Calu3 (cell line): Measurements from ENCODE around the gene RNU11. TPM values are rescaled to one million over a fixed set of nuclear protein-coding genes. Genes with fewer than 3 reads are reported as not detected.

Experiments used
- BruUV-seq: library from RNA; stranded (reverse); fragments of 400-500 nt; replicated peaks from 2 replicates; lab custom pipeline; 2021; lab: Mats Ljungman, UMichigan
- CTCF ChIA-PET: fragments of 300-600 bp; sonication (Branson Sonifier 250); formaldehyde crosslinking; loops from one replicate; lab custom pipeline; 2022; ENCODE audit warnings: antibody characterized with exemption; lab: Charles Lee
- DNase-seq: peaks from one replicate; pipeline ENCODE4 v3.0.0; 2022
- H3K27ac Mint-ChIP-seq: one replicate; pipeline ENCODE4 v1.8.0; 2022; ENCODE audit warnings: mixed read lengths; ENCODE audit not compliant: unreplicated experiment
- H3K27me3 Mint-ChIP-seq: one replicate; pipeline ENCODE4 v1.8.0; 2022; ENCODE audit warnings: mixed read lengths; ENCODE audit not compliant: unreplicated experiment
- H3K36me3 Mint-ChIP-seq: one replicate; pipeline ENCODE4 v1.8.0; 2022; ENCODE audit warnings: mild to moderate bottlenecking, moderate library complexity, mixed read lengths; ENCODE audit not compliant: insufficient read depth, unreplicated experiment
- H3K4me1 Mint-ChIP-seq: one replicate; pipeline ENCODE4 v1.8.0; 2022; ENCODE audit warnings: mild to moderate bottlenecking, low read depth, mixed read lengths; ENCODE audit not compliant: unreplicated experiment
- H3K4me3 Mint-ChIP-seq: one replicate; pipeline ENCODE4 v1.8.0; 2022; ENCODE audit warnings: mild to moderate bottlenecking, low read depth, moderate library complexity, mixed read lengths; ENCODE audit not compliant: unreplicated experiment
- H3K9me3 Mint-ChIP-seq: one replicate; pipeline ENCODE4 v1.8.0; 2022; ENCODE audit warnings: low read depth, mixed read lengths; ENCODE audit not compliant: unreplicated experiment
- intact Hi-C: fragments of 100-400 bp; cut with micrococcal nuclease; formaldehyde crosslinking; loops from one replicate; pipeline ENCODE4 v1.10.0; 2022; ENCODE audit not compliant: unreplicated experiment
- total RNA-seq: library from RNA; stranded (reverse); gene quantifications from 2 replicates; pipeline ENCODE4 v1.2.3, GENCODE V29; 2022
- TF ChIP-seq, protein P1 (sequence below): fragments of 200-600 bp; IDR thresholded peaks from one replicate; pipeline ENCODE4 v1.8.0; 2022; ENCODE audit warnings: antibody characterized with exemption; ENCODE audit not compliant: unreplicated experiment

Gene RNU11
- total RNA-seq, 1 experiment from 2014 or later = not detected

DNA sequence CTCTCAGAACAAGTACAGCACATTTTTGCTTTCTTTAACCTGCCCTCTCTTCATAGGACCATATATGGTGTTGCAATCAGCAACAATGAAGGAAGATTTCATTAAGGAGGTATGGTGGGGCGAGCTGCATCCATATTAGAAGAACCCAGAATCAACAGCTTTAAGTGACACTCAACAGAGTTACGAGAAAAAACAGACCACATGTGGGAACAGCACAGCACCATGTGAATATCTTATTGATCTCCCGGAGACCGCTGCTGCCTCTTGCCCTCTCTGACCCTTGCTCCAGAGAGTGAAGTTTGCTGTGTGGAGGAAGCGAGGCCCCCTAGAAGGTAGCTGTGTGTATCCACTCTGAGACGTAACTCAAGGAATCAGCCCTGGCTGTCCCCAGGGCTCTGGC, 43.4 kb upstream of the RNU11 start:
- BruUV-seq = no TSS peak
- CTCF ChIA-PET = interaction anchor here (0.6 kb wide), 1 partner anchor 22 kb away, joined by 3 read pairs; no protein-coding TSS in a partner anchor
- H3K4me3 Mint-ChIP-seq = no peak overlapping the region
- H3K36me3 Mint-ChIP-seq = peaks cover 33% of the 10 kb centered on the region
- H3K27ac Mint-ChIP-seq = no peak overlapping the region
- H3K9me3 Mint-ChIP-seq = no peaks in the 10 kb centered on the region
- TF ChIP-seq, protein P1, sequence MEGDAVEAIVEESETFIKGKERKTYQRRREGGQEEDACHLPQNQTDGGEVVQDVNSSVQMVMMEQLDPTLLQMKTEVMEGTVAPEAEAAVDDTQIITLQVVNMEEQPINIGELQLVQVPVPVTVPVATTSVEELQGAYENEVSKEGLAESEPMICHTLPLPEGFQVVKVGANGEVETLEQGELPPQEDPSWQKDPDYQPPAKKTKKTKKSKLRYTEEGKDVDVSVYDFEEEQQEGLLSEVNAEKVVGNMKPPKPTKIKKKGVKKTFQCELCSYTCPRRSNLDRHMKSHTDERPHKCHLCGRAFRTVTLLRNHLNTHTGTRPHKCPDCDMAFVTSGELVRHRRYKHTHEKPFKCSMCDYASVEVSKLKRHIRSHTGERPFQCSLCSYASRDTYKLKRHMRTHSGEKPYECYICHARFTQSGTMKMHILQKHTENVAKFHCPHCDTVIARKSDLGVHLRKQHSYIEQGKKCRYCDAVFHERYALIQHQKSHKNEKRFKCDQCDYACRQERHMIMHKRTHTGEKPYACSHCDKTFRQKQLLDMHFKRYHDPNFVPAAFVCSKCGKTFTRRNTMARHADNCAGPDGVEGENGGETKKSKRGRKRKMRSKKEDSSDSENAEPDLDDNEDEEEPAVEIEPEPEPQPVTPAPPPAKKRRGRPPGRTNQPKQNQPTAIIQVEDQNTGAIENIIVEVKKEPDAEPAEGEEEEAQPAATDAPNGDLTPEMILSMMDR = no peak
- H3K27me3 Mint-ChIP-seq = no peaks in the 10 kb centered on the region
- intact Hi-C loops = loop anchor here (5.0 to 10.0 kb wide), 2 partner anchors 198 to 230 kb away; no protein-coding TSS in a partner anchor
- peaks cover 14% of the 10 kb centered on the region for H3K4me1 Mint-ChIP-seq
- no peak for DNase-seq

DNA sequence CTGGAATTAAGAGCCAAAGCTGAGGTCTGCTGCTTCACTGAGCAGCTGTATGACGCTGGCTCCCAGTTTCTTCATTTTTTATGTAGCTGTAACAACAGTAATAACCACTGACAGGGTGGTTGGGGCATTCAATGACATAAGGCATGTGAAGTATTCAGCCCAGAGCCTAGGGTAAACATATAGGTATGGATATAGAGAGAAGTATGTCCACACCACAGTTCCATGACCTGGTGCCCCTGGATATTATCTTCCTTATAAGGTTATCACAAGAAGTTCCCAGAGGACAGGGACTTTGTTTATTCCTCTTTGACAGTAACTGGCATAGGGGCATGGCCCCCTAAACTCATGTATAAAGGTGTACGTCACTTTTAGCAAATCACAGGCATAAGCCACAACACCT, 41.6 kb upstream of the RNU11 start:
- CTCF ChIA-PET = no interaction called here
- H3K27ac Mint-ChIP-seq = no peak overlapping the region
- H3K36me3 Mint-ChIP-seq = peaks cover 28% of the 10 kb centered on the region
- H3K9me3 Mint-ChIP-seq = no peaks in the 10 kb centered on the region
- no TSS peak for BruUV-seq
- H3K4me3 Mint-ChIP-seq = no peak overlapping the region
- TF ChIP-seq, protein P1 = no peak
- intact Hi-C loops = loop anchor here (10.0 kb wide), 1 partner anchor 232 kb away; no protein-coding TSS in a partner anchor
- no peaks in the 10 kb centered on the region for H3K27me3 Mint-ChIP-seq
- DNase-seq = no peak
- peaks cover 7% of the 10 kb centered on the region for H3K4me1 Mint-ChIP-seq

DNA sequence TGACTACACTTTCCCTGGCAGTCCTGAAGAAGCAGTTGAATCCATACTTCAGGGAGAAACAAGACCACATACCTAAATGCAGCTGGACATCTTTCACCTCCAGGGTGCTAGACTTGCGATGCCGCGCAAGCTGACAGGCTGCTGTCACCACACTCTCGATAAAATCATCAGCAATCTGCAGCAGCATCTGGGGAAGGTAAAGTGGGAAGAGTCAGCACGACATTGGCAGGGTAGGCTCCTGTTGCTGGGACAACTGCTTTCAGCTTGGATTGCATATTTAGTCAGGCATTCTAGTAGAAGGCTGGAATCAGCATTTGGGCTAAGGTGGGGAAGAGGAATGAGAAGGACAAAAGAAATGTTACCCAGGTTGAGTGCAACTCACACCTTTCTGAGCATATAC, 35.2 kb upstream of the RNU11 start:
- no peaks in the 10 kb centered on the region for H3K4me1 Mint-ChIP-seq
- H3K27ac Mint-ChIP-seq = no peak overlapping the region
- H3K27me3 Mint-ChIP-seq = no peaks in the 10 kb centered on the region
- H3K9me3 Mint-ChIP-seq = no peaks in the 10 kb centered on the region
- CTCF ChIA-PET = no interaction called here
- TF ChIP-seq, protein P1 = no peak
- H3K36me3 Mint-ChIP-seq = peaks cover 18% of the 10 kb centered on the region
- no peak overlapping the region for H3K4me3 Mint-ChIP-seq
- BruUV-seq = no TSS peak
- no peak for DNase-seq
- intact Hi-C loops = no loop called here

DNA sequence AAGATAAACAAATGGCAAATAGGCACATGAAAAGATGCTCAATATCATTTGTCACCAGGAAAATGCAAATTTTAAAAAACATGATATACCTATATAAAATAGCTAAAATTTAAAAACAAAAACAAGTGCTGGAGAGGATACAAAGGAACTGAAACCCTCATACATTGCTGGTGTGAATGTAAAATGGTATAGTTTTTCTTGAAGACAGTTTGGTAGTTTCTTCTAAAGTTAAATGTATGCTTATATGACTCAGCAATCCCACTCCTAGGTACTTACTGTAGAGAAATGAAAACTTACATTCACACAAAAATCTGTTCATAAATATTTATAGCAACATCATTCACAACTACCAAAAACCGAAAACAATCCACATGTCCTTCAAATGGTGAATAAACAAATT, 16.7 kb upstream of the RNU11 start:
- Mint-ChIP-seq H3K4me1 (no peaks in the 10 kb centered on the region), H3K9me3 (no peaks in the 10 kb centered on the region), H3K4me3 (no peak overlapping the region), H3K27ac (no peak overlapping the region), H3K27me3 (no peaks in the 10 kb centered on the region), H3K36me3 (peaks cover 5% of the 10 kb centered on the region)
- intact Hi-C loops = no loop called here
- TF ChIP-seq, protein P1 = no peak
- no TSS peak for BruUV-seq
- no peak for DNase-seq
- CTCF ChIA-PET = no interaction called here
